ENCODE data around the gene ADAMTS9. TPM values are rescaled to one million over a fixed set of nuclear protein-coding genes. Genes with fewer than 3 reads are reported as not detected.

The ADAMTS9 gene
- total RNA-seq, 2 donors from 2014 or later: 4.4 to 14.3 TPM

DNA sequence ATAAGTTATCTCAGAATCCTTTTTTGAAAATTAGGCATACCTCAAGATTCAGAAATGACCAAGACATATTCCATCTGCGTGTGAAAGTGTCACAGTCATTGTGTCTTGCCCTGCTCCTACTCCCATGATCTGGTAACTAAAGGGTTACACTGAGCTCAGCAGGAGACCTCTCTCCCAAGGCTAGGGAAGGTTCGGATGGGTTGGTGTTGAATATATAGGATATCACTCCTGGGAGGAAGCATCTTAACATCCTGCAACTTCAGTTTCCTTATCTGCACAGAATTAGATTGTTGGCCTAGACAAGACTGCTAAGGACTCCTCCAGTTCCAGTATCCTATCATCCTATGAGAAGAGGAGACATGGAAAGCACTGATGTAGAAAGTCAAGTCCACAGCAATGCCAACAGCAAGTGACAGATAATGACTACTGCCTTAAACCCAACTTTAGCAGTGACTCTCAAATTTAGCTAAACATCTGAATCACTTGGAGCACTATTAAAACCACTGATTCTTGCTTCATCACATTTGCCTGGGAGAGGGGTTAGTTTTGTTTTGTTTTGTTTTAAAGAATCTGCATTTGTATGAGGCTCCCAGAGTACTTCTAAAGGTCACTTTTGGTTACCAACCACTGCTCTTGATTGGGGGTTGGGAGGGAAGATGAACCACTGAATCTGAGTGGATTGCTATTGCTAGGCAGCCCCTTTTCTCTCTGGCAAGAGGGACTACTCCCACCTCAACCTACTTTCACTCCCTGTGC lies 9.7 kb downstream of the ADAMTS9 start:
- DNase-seq: no peak
- no peaks in the 10 kb centered on the region for H3K36me3 ChIP-seq
- TF ChIP-seq, protein P1, sequence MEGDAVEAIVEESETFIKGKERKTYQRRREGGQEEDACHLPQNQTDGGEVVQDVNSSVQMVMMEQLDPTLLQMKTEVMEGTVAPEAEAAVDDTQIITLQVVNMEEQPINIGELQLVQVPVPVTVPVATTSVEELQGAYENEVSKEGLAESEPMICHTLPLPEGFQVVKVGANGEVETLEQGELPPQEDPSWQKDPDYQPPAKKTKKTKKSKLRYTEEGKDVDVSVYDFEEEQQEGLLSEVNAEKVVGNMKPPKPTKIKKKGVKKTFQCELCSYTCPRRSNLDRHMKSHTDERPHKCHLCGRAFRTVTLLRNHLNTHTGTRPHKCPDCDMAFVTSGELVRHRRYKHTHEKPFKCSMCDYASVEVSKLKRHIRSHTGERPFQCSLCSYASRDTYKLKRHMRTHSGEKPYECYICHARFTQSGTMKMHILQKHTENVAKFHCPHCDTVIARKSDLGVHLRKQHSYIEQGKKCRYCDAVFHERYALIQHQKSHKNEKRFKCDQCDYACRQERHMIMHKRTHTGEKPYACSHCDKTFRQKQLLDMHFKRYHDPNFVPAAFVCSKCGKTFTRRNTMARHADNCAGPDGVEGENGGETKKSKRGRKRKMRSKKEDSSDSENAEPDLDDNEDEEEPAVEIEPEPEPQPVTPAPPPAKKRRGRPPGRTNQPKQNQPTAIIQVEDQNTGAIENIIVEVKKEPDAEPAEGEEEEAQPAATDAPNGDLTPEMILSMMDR (IDR thresholded peaks at IDR 0.05): no peak
- no peaks in the 10 kb centered on the region for H3K4me1 ChIP-seq
- H3K9ac ChIP-seq (ENCODE audit: low read depth in 2 of 2, low read length in 2 of 2): no peak overlapping the region
- H3K9me3 ChIP-seq: no peaks in the 10 kb centered on the region
- no peak overlapping the region for H3K4me3 ChIP-seq
- H3K27me3 ChIP-seq: no peaks in the 10 kb centered on the region
- H3K27ac ChIP-seq: no peak overlapping the region
- intact Hi-C loops (cut with DNase I): no loop called here

DNA sequence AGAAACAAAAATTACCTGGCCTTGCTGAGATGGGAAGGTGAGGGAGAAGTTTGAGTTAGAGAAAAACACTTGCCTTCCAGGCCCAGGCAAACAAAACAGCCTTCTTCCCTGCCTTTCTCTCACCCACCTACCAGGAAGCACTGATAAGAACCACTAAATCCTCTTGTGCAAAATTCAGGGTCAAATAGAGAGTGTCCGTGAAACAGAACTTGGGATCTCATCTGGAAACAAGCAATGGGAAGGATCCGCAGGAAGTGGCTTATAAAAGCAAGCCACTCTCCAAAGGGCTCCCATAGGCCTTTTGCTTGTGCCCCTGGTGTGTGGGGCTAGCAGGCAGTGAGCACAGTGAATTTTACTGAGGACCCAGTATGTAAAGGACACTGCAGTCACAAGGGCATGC lies 11.0 kb downstream of the ADAMTS9 start:
- H3K9me3 ChIP-seq: no peaks in the 10 kb centered on the region
- no peak for DNase-seq
- TF ChIP-seq, protein P1 (IDR thresholded peaks at IDR 0.05): no peak
- no peaks in the 10 kb centered on the region for H3K27me3 ChIP-seq
- H3K36me3 ChIP-seq: no peaks in the 10 kb centered on the region
- no peaks in the 10 kb centered on the region for H3K4me1 ChIP-seq
- intact Hi-C loops (cut with DNase I): no loop called here
- H3K4me3 ChIP-seq: no peak overlapping the region
- no peak overlapping the region for H3K27ac ChIP-seq
- H3K9ac ChIP-seq (ENCODE audit: low read depth in 2 of 2, low read length in 2 of 2): no peak overlapping the region

DNA sequence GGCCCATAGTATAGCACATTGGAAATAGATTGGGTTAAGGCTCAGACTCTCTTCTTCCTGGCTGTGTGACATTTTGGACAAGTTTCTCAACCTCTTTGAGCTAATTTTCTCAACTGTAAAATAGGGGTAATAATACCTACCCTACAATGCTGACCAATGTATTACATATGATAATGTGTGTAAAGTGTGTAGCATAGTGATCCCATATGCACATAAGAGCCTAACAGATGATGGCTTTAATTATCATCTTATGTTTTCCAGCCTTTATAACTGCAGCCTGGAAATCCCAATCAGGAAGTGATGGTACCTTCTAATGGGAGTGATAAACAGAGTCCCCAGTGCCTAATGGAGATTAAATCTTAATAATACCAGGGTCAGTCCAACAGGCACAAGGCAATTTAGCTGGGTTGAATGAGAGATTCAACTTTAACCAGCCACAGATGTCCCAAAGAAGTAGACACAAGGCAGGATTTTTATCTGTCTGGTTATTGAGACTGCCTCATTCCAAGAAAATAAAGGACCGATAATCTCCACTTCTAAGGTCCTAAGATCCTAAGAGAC lies 12.0 kb downstream of the ADAMTS9 start:
- no peaks in the 10 kb centered on the region for H3K9me3 ChIP-seq
- TF ChIP-seq, protein P1 (IDR thresholded peaks at IDR 0.05): no peak
- no peak overlapping the region for H3K27ac ChIP-seq
- H3K27me3 ChIP-seq: no peaks in the 10 kb centered on the region
- no peaks in the 10 kb centered on the region for H3K4me1 ChIP-seq
- no peak overlapping the region for H3K4me3 ChIP-seq
- no peak for DNase-seq
- no peaks in the 10 kb centered on the region for H3K36me3 ChIP-seq
- H3K9ac ChIP-seq (ENCODE audit: low read depth in 2 of 2, low read length in 2 of 2): no peak overlapping the region
- intact Hi-C loops (cut with DNase I): no loop called here

DNA sequence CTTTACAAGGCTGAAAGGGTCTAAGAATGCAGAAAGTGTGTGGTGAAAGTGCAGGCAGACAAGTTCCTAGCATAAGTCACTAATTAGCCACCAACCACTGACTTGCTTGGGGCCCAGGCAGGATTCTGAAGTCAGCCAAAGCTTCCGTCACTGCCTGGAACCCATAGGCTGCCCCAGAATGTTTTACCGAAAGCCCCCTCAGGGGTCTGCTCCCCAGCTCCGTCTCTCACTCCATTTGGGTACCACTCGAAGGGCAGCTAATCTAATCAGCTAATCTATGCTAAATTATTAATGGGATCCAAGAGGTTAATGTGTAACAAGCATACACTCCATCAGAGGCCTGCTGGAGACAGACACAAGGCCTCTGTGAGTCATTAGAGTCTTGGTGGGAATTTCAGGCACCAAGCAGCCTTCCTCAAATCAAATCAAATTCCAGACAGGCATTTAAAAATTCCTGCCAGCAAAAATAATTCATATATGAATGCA lies 13.2 kb downstream of the ADAMTS9 start:
- no peaks in the 10 kb centered on the region for H3K9me3 ChIP-seq
- TF ChIP-seq, protein P1 (IDR thresholded peaks at IDR 0.05): no peak
- DNase-seq: no peak

GRCh38 chr3:64673159-64673715 lies 14.6 kb downstream of the ADAMTS9 start:
- intact Hi-C loops (cut with DNase I): no loop called here
- Histone ChIP-seq H3K27ac (no peak overlapping the region), H3K4me3 (no peak overlapping the region), H3K36me3 (no peaks in the 10 kb centered on the region), H3K9me3 (no peaks in the 10 kb centered on the region), H3K9ac (ENCODE audit: low read depth in 2 of 2, low read length in 2 of 2) (no peak overlapping the region), H3K27me3 (no peaks in the 10 kb centered on the region), H3K4me1 (no peaks in the 10 kb centered on the region)
- DNase-seq: no peak
- TF ChIP-seq, protein P1 (IDR thresholded peaks at IDR 0.05): no peak

More for the DNA sequence above, 13.2 kb downstream of the ADAMTS9 start:
- H3K27ac ChIP-seq: no peak overlapping the region
- no peak overlapping the region for H3K4me3 ChIP-seq
- H3K4me1 ChIP-seq: no peaks in the 10 kb centered on the region
- no peak overlapping the region for H3K9ac ChIP-seq (ENCODE audit: low read depth in 2 of 2, low read length in 2 of 2)
- H3K27me3 ChIP-seq: no peaks in the 10 kb centered on the region
- H3K36me3 ChIP-seq: no peaks in the 10 kb centered on the region
- intact Hi-C loops (cut with DNase I): no loop called here

Data from colonic mucosa (tissue), 4 donors.